OCI-LY3 (cell line): ENCODE results near the gene PPP6R2.

Source experiments
- EZH2phosphoT487 ChIP-seq: fragments of 200-600 bp; shearing (Covaris generic); IDR thresholded peaks from 2 replicates; pipeline ENCODE4 v1.6.1; 2018; ENCODE audit warnings: antibody characterized with exemption, mixed run types, low read depth
- TF ChIP-seq, protein P1 (sequence below): fragments of 200-600, 300-600 bp; sonication (generic); IDR thresholded peaks from 2 replicates; pipeline ENCODE4 v1.5.1; 2014; ENCODE audit warnings: antibody characterized with exemption, low read length, low read depth

DNA sequence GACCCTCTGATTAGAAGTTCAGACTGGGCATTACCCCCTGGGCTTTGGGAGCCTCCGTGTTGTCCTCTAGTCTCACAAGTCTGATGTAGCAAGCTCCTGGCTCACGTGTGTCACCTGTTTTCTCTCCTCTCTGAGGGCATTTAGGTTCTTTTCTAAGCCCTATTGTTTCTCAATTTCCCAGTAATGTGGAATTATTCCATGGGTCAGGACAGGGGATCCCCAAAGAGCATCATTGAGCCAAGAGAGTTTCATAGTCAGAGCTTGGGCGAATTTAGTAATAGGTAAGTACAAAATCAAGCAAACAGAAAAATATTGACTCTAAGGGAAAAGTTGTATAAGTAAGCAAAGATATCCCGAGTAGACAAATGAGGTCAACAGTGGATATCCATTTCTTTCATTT lies 57.3 kb downstream of the PPP6R2 start:
- TF ChIP-seq, protein P1, sequence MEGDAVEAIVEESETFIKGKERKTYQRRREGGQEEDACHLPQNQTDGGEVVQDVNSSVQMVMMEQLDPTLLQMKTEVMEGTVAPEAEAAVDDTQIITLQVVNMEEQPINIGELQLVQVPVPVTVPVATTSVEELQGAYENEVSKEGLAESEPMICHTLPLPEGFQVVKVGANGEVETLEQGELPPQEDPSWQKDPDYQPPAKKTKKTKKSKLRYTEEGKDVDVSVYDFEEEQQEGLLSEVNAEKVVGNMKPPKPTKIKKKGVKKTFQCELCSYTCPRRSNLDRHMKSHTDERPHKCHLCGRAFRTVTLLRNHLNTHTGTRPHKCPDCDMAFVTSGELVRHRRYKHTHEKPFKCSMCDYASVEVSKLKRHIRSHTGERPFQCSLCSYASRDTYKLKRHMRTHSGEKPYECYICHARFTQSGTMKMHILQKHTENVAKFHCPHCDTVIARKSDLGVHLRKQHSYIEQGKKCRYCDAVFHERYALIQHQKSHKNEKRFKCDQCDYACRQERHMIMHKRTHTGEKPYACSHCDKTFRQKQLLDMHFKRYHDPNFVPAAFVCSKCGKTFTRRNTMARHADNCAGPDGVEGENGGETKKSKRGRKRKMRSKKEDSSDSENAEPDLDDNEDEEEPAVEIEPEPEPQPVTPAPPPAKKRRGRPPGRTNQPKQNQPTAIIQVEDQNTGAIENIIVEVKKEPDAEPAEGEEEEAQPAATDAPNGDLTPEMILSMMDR = no peak
- no peak for TF ChIP-seq EZH2phosphoT487
